ENCODE data around the gene COX7A1.

COX7A1 gene

DNA sequence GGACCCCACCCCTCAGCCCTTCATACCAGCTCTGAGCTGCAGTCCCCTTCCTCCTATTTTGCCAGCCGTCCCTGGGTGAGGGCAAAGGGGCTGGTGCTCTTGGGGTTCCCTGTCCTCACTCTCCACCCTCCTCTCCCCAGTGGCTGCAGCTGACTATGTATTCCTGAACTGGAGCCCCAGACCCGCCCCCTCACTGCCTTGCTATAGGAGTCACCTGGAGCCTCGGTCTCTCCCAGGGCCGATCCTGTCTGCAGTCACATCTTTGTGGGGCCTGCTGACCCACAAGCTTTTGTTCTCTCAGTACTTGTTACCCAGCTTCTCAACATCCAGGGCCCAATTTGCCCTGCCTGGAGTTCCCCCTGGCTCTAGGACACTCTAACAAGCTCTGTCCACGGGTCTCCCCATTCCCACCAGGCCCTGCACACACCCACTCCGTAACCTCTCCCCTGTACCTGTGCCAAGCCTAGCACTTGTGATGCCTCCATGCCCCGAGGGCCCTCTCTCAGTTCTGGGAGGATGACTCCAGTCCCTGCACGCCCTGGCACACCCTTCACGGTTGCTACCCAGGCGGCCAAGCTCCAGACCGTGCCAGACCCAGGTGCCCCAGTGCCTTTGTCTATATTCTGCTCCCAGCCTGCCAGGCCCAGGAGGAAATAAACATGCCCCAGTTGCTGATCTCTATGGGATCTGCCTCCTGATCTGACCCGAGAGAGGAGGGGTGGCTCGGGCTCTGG is 2.4 kb downstream of the COX7A1 start:
- ChIA-PET POLR2A (interaction anchor here (1.1 kb wide), 1 partner anchor 10 kb away, joined by 3 read pairs; no protein-coding TSS in a partner anchor), CTCF (interaction anchor here (1.7 kb wide), 1 partner anchor 23 kb away, joined by 6 read pairs; no protein-coding TSS in a partner anchor)
- H3K4me3 ChIP-seq (ENCODE audit: low read depth, low read length): no peak overlapping the region
- no peak for TF ChIP-seq CTCF (IDR thresholded peaks at IDR 0.05; ENCODE audit: insufficient read depth, low read length, missing control alignments)
- DNase-seq (ENCODE audit: low read depth, low spot score): no peak

DNA sequence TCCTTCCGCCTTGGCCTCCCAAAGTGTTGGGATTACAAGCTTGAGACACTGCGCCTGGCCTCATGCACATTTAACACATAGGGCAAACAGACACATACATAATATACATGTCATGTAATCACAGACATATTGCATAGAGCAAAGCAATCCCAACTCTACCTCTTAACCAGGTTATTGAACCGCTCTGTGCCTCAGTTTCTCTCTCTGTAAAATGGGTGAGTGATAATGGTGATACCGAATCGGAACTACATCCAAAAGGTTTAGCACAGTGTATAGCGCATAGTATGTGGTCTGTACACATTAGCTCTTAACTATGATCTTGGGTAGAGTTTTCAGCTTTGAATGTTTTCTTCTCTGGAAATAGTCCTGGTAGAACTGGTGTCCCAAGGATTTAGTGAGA is 7.6 kb downstream of the COX7A1 start:
- H3K4me3 ChIP-seq (ENCODE audit: low read depth, low read length): no peak overlapping the region
- CTCF ChIA-PET: interaction anchor here (0.7 to 1.4 kb wide), 3 partner anchors 9 to 25 kb away, joined by 3 to 4 read pairs (median 4); no protein-coding TSS in a partner anchor
- POLR2A ChIA-PET: interaction anchor here (1.0 to 1.2 kb wide), 2 partner anchors 9 to 18 kb away, joined by 3 to 4 read pairs; no protein-coding TSS in a partner anchor
- no peak for TF ChIP-seq CTCF (IDR thresholded peaks at IDR 0.05; ENCODE audit: insufficient read depth, low read length, missing control alignments)
- DNase-seq (ENCODE audit: low read depth, low spot score): no peak

GRCh38 chr19:36142496-36142895 is 9.8 kb downstream of the COX7A1 start:
- CTCF ChIA-PET: no interaction called here
- no peak for DNase-seq (ENCODE audit: low read depth, low spot score)
- TF ChIP-seq CTCF (IDR thresholded peaks at IDR 0.05; ENCODE audit: insufficient read depth, low read length, missing control alignments): no peak
- no peak overlapping the region for H3K4me3 ChIP-seq (ENCODE audit: low read depth, low read length)
- POLR2A ChIA-PET: no interaction called here

DNA sequence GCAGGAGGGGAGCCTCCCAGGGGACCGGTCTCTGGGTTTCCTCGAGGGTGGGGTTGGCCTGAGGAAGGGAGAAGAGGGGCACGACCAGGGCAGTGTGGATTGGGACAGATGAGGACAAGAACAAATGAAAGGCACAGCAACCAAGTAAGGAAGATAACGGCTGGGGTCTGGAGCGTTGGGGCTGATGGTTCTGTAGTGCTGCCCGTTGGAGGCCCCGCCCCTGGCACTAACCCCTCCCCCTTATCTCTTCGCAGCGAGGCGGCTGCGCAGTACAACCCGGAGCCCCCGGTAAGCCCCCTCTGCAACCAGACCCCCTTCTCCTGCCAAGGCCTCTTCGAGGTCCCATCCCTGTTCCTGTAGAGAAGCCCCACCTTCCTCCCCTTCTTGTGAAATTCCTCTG is 10.2 kb downstream of the COX7A1 start:
- CTCF ChIA-PET: no interaction called here
- no peak for DNase-seq (ENCODE audit: low read depth, low spot score)
- POLR2A ChIA-PET: no interaction called here
- H3K4me3 ChIP-seq (ENCODE audit: low read depth, low read length): no peak overlapping the region
- no peak for TF ChIP-seq CTCF (IDR thresholded peaks at IDR 0.05; ENCODE audit: insufficient read depth, low read length, missing control alignments)

GRCh38 chr19:36141039-36141927 is 11.0 kb downstream of the COX7A1 start:
- POLR2A ChIA-PET: interaction anchor here (2.0 kb wide), 1 partner anchor 13 kb away, joined by 19 read pairs; no protein-coding TSS in a partner anchor
- H3K4me3 ChIP-seq (ENCODE audit: low read depth, low read length): peak overlapping the region; percentile 96
- no peak for DNase-seq (ENCODE audit: low read depth, low spot score)
- CTCF ChIA-PET: no interaction called here
- no peak for TF ChIP-seq CTCF (IDR thresholded peaks at IDR 0.05; ENCODE audit: insufficient read depth, low read length, missing control alignments)
